IPS-18c (cell line): ENCODE results near the gene BTN2A1.
"Not testable (repeated sequence)": the region's sequence is repeated elsewhere in the genome, so short reads cannot be mapped to it uniquely, and the experiment has no call there.

Experiments
- H3K4me3 ChIP-seq: 2 replicates; pipeline ENCODE4 v1.7.0; 2013; ENCODE audit warnings: low read depth, mild to moderate bottlenecking, low read length, moderate library complexity; ENCODE audit not compliant: insufficient read depth
- H3K9me3 ChIP-seq: one replicate; pipeline ENCODE4 v1.6.1; 2013; ENCODE audit warnings: mild to moderate bottlenecking, low read length, moderate library complexity; ENCODE audit not compliant: control insufficient read depth, insufficient read depth

BTN2A1 gene

DNA sequence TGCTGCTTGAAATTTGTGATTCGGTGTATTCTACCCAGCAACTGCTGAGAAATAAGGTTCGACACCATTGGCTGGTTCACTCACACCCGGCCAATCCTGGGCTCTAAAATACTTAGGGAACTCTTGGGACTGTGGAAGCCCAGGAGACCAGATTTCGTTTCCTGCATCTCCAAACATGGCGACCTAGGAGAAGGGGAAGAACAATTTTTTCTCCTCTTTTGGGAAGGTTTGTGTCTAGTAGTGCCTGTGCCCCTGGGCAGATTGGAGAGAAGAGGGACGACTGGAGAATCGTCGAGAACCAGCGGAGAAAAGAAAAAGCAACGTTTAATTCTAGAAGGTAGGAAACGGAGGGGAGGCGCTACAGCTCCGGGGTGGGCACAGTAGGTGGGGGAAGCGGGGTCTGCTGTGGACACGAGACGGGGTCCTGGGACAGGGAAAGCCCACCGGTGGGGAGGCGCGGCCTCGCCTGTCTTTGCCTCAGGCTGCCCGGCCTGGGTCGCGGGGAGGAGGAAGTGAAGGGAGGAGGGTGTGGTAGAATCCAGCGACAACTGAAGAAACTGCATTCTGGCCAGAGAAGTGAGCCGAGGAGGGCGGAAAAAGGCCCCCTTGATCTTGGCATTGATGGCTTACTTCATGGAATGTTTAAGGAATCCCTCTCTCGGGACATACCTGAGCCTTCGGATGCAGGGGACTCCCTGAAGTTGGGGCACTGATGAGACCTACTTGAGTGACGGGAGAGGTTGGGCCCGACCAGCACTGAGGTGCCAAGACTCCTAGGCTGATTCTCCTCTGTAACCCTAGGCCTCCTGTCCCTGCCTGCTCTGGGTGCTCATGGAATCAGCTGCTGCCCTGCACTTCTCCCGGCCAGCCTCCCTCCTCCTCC lies at the start of gene BTN2A1:
BTN2A1 (plus strand) TSS at position 150 of the 883 bp plus-strand sequence; CDS start at position 832, 682 bp downstream.
- Histone ChIP-seq H3K9me3 (no peaks in the 10 kb centered on the region), H3K4me3 (peak within 1 kb of the TSS; percentile 90)

DNA sequence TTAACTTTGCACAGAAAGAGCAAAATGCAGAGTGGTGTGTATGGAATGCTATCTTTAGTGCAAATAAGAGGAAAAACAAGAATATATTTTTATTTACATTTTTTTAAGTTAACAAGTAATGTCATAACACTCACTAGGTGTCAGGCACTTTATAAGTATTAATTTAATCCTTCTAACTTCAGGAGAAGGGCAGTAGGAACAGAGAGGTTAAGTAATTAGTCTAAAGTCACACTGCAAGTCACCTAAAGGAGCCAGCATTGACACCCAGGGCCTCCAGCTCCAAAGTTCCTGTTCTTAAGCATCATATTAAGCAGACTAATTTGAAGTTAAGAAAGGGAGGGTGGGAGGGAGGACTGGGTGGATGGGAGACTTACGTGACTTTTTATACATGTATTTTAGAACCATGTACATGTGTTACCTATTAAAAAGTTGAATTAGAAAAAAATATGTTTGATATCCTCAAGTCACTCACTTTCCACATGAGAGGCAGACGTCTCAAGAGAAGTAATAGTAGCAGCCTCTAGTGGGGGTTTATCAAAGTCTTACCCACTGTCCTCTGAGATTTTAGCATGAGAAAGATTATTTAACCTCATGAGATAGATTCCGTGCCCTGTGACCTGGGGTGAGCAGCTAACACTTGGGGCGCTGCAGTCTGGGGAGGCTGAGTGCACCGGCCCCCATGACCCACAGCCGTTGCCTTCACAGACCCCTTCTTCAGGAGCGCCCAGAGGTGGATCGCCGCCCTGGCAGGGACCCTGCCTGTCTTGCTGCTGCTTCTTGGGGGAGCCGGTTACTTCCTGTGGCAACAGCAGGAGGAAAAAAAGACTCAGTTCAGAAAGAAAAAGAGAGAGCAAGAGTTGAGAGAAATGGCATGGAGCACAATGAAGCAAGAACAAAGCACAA lies 48.7 kb upstream of the BTN2A1 start:
- Histone ChIP-seq H3K9me3 (no peaks in the 10 kb centered on the region), H3K4me3 (no peak overlapping the region)

DNA sequence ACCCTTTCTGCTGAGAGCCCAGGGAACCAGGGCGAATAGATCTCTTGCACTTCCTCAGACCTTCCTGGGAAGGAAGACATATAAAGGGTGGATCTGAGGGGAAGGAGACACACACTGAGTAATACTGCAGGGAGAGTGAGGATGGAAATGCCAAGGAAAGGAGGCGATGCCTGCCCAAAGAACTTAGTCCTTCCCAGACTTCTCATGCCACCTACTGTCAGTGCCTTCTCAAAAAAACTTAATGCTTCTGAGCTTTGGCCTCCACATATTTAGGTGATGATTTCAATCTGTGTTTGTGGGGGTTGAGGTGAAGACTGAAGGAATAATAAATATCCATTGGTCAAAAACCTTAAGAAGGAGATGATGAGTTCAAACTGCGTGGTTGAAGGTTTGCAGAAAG lies 46.0 kb upstream of the BTN2A1 start:
- Histone ChIP-seq H3K9me3 (no peaks in the 10 kb centered on the region), H3K4me3 (no peak overlapping the region)

DNA sequence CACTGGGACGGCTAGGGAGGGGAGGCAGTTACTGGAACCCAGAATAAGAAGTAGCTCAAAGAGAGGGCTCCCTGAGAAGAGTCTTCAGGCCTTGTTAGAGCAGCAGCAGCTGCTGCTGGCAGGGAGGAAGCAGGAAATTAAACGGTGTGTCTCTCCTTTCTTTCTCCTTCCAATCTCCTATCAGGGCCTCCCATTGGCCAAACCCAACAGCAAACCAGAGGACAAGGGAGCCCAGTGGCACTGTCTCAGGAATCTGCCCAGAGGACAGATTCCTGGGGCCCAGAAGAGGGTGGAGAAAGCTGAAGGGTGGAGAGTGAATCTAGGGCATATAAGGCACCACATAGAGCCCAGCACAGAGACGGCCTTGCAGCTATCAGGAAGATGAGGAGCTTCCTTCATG lies 45.5 kb upstream of the BTN2A1 start:
- Histone ChIP-seq H3K9me3 (no peaks in the 10 kb centered on the region), H3K4me3 (no peak overlapping the region)

DNA sequence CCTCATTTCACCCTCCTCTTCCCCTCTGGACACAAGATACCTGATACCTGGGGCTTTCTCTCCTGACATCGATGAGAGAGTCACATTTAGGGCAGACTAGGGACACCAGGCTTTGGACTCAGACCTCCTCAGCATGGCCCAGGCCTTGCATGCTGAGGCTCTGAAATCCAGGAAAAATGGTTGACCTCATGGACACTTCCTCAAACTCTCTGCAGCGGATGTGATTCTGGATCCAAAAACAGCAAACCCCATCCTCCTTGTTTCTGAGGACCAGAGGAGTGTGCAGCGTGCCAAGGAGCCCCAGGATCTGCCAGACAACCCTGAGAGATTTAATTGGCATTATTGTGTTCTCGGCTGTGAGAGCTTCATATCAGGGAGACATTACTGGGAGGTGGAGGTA lies 44.8 kb upstream of the BTN2A1 start:
- Histone ChIP-seq H3K4me3 (no peak overlapping the region), H3K9me3 (no peaks in the 10 kb centered on the region)

DNA sequence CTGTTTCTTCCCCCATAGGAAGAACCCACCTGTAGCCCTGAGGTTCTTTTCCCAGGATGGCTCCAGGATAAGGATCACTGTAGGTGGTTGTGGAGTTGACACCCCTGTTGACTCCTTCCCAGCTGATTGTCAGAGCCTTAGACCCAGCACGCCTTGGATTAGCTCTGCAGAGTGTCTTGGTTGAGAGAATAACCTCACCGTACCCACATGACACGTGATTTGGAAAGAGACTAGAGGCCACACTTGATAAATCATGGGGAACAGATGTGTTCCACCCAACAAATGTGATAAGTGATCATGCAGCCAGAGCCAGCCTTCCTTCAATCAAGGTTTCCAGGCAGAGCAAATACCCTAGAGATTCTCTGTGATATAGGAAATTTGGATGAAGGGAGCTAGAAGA lies 43.5 kb upstream of the BTN2A1 start:
- peaks cover 4% of the 10 kb centered on the region for H3K9me3 ChIP-seq
- no peak overlapping the region for H3K4me3 ChIP-seq

DNA sequence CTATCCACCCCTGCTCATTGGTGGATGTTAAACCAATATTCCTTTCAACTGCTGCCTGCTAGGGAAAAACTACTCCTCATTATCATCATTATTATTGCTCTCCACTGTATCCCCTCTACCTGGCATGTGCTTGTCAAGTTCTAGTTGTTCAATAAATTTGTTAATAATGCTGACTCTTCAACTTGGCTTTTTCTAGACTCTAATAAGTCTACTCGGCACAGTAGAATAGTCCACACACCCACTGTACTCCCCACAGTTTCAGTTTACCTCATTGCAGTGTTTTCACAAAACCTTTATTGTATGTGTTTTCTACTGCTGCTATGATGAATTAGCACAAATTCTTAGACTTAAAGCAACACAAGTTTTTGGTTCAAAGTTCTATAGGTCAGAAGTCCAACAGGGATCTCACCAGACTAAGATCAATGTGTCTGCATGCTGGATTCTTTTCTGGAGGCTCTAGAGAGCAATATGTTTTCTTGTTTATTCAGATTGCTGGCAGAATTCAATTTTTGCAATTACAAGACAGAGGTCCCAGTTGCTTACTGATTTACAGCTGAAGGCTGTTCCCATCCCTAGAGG lies 42.6 kb upstream of the BTN2A1 start:
- H3K9me3 ChIP-seq, result peaks cover 4% of the 10 kb centered on the region
- no peak overlapping the region for H3K4me3 ChIP-seq

DNA sequence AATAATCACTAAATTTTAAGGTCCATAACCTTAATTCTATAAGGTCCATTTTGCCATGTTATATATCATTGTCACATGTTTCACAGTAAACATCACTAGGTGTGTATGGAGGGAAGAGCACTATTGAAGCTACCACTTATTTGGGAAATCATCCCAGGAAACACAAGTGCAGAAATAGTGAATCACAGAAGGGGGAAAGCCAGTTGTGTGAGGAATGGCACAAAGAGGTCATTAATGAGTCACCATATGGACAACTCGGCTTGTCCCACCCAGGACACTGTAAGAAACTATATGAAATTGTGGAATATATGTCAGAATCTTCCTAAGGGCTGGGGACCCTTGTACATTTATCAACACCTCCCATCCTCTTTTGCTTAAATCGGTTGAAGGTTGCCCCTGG lies 42.0 kb upstream of the BTN2A1 start:
- Histone ChIP-seq H3K4me3 (no peak overlapping the region), H3K9me3 (peaks cover 4% of the 10 kb centered on the region)

DNA sequence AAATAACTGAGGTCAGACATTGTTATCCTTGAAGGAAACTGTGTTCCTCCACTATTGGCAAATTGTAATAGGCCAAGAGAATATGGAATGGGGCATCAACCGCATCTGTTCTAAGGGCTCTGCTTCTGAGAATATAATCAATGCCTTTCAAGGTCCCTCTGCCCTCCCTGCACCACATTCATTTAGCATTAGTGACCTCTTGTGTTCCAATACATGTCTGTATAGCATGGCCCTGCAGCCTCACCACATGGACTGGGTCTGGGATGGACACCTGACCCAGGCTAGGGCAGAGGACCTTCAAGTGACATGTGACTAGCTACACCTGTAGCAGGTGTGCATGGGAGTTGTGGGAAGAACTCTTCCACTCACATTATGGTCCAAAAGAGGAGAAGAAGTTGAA lies 41.5 kb upstream of the BTN2A1 start:
- Histone ChIP-seq H3K4me3 (no peak overlapping the region), H3K9me3 (peaks cover 4% of the 10 kb centered on the region)

DNA sequence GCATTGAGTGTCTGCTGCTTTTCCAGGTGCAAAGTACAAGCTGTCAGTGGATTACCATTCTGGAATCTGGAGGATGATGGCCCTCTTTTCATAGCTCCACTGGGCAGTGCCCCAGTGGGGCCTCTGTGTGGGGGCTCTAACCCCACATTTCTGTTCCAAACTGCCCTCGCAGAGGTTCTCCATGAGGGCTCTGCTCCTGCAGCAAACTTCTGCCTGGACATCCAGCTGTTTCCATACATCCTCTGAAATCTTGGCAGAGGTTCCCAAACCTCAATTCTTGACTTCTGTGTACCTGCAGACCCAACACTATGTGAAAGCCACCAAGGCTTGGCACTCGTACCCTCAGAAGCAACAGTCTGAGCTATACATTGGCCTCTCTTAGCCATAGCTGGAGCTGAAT lies 39.7 kb upstream of the BTN2A1 start:
- not testable (repeated sequence) for H3K4me3 ChIP-seq, H3K9me3 ChIP-seq

DNA sequence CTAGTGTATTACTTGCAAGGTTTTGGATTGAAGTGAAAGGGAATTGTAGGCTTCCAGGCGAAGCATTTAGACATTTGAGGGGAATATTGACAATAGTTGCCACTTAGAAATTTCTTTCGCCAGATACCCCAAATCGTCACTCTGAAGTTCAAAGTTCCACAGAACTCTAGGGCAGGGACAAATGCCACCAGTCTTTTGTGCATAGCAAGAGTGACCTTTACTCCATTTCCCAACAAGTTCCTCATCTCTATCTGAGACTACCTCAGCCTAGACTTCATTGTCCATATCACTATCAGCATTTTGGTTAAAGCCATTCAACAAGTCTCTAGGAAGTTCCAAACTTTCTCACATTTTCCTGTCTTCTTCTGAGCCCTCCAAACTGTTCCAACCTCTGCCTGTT lies 39.0 kb upstream of the BTN2A1 start:
- H3K9me3 ChIP-seq, H3K4me3 ChIP-seq: not testable (repeated sequence)

DNA sequence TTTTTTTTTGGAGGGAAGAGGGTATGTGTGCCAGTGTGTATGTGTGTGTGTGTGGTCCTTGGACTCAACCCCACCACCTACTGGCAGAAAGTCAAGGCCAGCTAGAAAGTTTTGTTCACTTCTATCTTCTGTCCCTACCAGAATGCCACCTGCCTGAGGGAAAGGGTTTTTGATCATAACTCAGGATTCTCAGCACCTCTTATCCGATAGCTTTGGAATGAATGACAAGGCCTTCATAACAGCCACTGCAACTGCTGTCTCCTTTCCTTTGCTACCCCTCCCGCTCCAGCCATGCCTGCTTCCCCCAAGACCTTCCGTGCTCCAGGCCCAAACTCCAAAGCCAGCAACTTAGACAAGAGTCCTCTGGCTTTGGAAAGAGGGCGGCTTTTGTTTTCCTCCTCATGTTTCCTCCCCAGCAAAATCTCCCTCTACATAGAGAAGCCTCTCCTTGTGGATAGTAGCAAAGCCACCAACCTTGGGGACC lies 37.0 kb upstream of the BTN2A1 start:
- peak overlapping the region; percentile 55; the same call in 1 of the 2 replicates for H3K4me3 ChIP-seq
- peaks cover 4% of the 10 kb centered on the region for H3K9me3 ChIP-seq

DNA sequence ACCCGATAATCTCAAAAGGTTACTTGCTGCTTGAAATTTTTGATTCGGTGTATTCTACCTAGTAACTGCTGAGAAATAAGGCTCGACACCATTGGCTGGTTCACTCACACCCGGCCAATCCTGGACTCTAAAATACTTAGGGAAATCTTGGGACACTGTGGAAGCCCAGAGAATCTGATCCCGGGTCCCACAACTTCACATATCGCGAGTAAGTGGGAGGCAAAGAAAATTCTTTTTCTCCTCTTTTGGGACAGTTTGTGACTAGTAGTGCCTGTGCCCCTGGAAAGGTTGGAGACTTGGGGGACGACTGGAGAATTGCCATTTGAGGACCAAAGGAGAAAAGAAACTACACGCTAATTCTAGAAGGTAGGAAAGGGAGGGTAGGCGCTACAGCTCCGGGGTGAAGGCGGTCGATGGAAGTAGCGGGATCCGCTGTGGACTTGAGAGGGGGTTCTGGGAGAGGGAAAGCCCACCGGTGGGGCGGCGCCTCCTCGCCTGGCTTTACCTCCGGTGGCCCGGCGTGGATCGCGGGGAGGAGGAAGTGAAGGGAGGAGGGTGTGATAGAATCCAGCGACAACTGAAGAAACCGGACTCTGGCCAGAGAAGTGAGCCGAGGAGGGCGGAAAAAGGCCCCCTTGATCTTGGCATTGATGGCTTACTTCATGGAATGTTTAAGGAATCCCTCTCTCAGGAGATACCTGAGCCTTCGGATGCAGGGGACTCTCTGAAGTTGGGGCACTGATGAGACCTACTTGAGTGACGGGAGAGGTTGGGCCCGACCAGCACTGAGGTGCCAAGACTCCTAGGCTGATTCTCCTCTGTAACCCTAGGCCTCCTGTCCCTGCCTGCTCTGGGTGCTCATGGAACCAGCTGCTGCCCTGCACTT lies 36.3 kb upstream of the BTN2A1 start:
- Histone ChIP-seq H3K4me3 (peak overlapping the region; percentile 55), H3K9me3 (peaks cover 4% of the 10 kb centered on the region)

DNA sequence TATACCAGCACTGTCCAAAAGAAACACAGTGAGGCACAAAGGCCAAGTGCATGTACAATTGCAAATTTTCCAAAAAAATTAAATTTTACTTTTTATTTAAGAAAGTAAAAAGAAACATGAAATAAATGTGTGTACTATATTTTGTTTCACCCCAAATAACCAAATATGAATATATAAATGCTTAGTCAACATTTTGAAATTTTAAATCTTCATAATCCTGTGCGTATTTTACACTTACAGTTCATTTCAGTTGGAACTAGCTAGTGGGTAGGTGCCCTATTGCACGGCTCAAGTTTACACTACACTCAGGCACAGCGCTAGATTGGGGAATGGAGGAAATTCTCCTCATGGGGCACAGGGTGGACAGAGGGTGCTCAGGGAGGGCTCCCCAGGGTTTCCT lies 35.4 kb upstream of the BTN2A1 start:
- peaks cover 4% of the 10 kb centered on the region for H3K9me3 ChIP-seq
- H3K4me3 ChIP-seq, result no peak overlapping the region; the same call in 1 of the 2 replicates

DNA sequence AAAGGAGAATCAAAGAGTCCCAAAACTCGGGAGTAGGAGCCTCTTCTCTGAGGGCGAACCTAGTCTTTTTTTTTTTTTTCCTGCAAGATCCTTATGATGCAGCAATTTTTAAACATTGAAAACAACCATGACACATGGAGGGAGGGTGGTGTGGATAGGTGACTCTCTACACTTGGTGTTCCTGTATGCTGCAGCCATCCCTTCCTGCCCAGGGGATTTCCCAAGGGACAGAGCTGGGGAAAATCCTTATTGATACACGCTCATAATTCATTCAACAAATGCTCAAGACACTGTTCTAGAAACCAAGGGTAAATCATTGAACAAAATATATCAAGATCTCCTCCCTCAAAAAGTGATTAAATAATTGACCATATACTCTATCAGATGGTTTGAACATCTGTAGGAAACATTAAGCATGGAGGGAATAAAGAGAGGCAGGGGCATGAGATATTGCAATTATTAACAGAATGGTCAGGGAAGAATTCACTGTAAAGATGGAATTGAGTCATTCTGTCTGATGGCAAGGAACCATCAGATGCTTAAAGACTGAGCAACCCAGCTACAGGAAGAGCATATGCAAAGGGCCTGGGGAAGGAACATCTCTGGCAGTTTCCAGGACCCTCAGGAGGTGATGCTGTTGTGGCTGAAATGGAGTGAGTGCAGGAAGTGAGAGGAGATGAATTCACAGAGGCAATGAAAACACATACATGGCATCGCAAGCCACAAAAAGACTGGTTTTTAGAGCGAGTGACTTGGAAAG lies 30.9 kb upstream of the BTN2A1 start:
- Histone ChIP-seq H3K9me3 (no peaks in the 10 kb centered on the region), H3K4me3 (no peak overlapping the region)

DNA sequence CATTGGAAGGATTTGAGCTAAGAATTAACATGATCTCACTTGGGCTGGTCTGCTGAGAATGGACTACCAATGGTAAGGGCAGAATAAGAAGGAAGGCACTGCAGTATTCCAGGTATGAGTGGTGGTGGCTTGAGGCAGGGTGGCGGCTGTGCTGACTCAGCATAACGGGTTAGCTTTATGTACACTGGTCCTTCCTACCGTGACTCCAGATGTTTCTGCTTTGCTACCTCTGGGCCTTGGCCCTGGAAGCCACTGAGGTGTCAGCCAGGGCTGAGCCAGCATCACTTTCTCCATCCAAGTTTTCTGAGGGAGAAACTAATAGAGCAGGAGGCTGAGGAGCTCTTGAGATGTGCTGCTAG lies 30.3 kb upstream of the BTN2A1 start:
- Histone ChIP-seq H3K4me3 (no peak overlapping the region), H3K9me3 (no peaks in the 10 kb centered on the region)
